HG02981 (cell line): ENCODE measurements around the gene SASH1.

ENCODE experiments used
- ATAC-seq: cut with Tn5 transposase; IDR thresholded peaks from one replicate; pipeline ENCODE4 v1.9.1; 2021; ENCODE audit warnings: mild to moderate bottlenecking, moderate library complexity; ENCODE audit not compliant: unreplicated experiment

Gene SASH1

DNA sequence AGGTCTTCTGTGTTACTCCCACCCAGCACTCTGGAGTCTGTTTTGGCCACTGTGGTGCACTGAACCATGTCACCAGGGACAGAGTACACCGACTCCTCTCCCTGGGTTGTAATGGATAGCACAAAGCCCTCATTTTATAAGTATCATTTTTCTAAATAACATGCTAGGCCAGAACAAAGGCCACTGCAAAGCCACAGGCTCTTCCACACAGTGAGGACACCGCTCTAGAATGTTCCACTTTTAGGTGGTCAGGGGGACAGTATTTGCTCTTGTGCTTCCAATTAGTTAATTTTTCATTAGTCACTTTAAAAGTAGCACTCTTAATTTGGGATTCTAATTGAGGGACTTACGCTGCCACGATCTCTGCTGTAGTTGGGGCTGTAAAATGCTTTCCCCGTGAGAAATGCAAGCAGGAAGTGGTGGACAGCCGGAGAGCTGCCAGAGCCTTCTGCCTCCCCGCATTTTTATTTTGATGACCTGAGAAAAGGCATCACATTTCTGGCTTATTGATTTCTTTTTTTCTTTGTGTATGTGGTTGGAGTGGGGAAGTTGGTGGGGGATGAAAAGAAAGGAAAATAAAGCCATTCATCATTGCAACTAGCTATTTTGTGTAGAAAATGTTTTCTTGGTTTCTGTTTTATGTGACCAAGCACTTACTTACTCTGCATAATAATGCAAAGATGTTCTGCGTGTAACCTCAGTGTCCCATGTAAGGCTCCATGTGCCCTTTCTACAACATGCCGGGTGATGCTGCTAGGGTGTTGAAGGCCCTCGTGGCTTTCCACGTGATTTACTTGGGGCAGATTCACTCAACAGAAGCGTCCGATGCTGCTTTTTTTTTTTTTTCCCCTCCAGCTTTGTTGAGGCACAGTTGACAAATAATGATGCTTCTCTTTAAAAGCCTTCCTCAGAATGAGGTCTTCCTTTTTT is 195.9 kb downstream of the SASH1 start:
- ATAC-seq: no peak

DNA sequence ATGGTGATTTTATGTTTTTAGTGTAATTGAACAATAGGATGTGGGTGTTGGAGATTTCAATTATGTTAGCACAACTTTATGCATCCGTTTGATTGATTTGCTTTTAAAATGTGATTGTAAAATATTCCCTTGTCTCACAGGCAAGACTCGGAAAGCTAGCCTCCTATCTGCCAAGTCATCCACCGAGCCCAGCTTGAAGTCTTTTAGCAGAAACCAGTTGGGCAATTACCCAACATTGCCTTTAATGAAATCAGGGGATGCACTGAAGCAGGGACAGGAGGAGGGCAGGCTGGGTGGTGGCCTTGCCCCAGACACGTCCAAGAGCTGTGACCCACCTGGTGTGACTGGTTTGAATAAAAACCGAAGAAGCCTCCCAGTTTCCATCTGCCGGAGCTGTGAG is 200.9 kb downstream of the SASH1 start:
- no peak for ATAC-seq

DNA sequence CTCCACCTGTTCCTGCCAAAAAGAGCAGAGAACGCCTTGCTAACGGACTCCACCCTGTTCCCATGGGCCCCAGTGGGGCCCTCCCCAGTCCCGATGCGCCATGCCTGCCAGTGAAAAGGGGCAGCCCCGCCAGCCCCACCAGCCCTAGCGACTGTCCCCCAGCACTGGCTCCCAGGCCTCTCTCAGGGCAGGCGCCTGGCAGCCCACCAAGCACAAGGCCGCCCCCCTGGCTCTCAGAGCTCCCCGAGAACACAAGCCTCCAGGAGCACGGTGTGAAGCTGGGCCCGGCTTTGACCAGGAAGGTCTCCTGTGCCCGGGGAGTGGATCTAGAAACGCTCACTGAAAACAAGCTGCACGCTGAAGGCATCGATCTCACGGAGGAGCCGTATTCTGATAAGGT is 201.8 kb downstream of the SASH1 start:
- no peak for ATAC-seq

DNA sequence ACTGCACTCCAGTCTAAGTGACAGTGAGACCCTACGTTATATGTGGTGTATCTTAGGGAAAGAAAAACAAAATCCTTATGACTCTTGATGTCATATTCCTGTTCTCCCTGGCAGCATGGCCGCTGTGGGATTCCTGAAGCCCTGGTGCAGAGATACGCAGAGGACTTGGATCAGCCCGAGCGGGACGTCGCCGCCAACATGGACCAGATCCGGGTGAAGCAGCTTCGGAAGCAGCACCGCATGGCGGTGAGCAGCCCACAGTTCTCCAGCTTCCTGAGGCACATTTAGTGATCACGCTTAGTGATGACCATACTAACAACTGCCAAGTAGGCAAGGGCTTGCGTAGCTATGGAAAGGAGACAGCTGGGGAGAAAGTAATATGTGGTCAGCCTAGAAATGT is 203.3 kb downstream of the SASH1 start:
- ATAC-seq: no peak

DNA sequence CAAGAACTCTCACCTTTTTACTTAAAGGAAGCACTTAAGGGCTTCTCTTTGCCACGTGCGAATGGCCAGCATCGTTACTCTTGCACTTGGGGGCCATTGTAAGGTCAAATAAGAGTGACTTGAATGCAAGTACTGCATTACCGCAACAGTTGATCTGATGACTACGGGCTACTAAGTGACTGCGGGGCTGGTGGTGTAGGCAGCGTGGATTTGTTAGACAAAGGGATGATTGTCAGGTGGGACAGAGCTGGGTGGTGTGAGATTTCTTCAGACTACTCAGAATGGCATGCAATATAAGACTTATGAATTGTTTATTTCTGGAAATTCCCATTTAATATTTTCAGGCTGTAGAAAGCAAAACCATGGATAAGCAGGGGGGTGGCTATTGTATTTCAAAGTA is 204.5 kb downstream of the SASH1 start:
- no peak for ATAC-seq

DNA sequence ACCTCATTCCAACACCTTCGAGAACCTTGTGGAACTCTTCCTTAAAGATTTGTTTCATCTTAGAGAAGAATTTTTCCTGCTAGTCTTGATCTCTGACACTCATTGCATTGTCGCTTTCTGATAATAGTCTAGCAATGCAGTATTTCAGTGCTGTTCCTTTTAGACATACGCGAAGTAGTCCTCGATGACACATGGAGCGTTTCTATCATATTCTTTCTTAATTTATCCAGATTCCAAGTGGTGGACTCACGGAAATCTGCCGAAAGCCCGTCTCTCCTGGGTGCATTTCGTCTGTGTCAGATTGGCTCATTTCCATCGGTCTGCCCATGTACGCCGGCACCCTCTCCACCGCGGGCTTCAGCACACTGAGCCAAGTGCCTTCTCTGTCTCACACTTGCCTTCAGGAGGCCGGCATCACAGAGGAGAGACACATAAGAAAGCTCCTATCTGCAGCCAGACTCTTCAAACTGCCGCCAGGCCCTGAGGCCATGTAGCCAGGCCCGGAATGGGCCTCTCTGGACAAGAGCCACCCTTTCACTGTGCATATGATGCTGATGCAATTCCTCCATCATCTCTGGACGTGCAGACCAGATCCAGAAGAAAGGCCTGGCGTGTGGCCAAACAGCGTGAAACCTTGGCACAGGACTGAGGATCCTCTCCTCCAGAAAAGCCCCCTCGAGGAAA is 205.6 kb downstream of the SASH1 start:
- no peak for ATAC-seq

DNA sequence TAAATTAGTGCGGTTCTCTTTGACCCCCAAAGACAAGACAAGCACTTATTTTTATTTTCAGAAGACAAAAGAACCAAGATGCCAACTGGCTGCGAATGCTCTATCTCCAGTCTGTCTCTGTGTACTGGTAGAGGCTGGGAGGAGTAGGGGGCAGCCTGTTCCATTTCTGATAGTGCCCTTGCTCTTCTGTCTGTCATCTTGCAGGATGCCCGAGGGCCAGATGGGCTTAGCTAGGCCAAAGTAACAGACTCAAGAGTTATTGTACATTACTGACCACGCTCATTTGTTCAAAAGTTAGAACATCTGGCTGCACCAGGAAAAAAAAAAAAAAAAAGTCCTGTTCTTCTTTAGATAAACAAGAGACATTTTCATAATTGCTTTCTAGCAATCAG is 206.1 kb downstream of the SASH1 start:
- no peak for ATAC-seq

DNA sequence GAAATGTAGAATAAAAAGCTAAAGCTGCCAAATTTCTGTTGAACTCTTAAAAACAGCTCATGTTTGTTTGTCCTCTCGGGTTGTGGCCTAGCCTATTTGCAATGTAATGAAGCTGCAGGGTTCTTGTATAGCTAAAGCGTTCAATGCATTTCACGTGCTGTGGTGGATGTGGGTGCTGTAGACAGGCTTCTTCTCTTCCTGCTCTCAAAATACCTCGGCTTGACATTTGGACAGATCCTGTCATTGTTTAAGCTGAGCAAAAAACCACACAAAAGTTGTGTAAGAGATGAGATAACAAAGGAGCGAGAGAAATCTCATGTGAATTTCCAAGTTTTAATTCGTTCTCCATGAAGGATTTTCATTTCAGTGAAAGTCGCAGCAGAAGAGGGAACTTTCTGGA is 207.9 kb downstream of the SASH1 start:
- no peak for ATAC-seq

DNA sequence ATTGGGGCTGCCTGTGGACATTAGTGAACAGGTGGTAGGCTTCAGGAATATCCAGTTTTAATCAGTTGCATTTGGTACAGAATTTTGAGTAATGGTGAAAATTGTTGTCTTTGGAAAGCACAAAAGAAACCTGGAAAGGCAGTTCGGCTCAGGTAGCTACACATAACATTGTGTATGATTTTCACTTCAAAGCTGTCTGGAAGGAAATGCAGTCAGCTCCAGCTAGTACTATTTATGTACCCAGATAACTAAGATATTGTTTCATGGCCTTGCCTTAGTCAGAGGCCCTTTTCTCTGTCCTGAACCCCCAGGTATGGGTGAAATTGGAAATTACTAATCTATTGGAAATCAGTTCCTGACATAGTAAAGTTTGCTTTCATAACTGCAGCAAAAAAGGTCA is 208.6 kb downstream of the SASH1 start:
- ATAC-seq: no peak

DNA sequence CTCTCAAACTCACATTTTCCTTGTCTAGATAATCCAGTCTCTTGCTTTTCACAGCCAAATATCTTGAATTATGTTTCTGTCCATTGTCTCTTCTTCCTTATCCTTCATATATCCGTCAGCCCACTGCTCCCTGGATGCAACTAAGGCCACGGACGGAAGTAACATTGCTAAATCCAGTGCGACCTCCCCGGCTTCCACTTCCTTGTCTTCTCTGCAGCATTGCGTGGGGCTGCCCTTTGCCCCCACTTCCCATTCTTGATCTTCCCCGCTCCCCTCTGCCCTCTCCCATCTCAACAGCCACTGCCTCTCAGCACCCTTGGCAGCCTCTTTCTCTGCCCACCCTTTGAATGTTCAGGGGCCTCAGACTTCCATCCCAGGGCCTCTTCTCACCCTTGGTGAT is 213.8 kb downstream of the SASH1 start:
- no peak for ATAC-seq

DNA sequence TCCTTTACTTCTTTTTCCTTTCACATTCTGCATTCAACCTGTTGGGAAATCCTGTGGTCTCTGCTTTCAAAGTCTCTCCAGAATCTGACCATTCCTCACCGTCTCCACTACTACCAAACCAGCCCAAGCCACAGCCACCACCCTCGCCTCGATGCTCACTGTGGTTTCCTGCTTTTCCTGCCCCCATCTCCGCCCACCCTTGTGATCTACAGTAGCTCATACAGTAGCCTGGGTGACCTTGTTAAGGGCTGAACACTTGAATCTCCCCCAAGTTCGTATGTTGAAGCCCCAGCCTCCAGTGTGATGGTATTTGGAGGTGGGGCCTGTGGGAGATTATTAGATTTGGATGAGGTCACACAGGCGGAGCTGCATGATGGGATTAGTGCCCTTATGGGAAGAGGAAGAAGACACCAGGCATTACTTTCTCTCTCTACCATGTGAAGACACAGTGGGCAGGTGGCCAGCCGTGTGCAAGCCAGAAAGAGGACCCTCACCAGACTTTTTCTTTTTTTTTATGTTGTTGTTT is 215.2 kb downstream of the SASH1 start:
- no peak for ATAC-seq

DNA sequence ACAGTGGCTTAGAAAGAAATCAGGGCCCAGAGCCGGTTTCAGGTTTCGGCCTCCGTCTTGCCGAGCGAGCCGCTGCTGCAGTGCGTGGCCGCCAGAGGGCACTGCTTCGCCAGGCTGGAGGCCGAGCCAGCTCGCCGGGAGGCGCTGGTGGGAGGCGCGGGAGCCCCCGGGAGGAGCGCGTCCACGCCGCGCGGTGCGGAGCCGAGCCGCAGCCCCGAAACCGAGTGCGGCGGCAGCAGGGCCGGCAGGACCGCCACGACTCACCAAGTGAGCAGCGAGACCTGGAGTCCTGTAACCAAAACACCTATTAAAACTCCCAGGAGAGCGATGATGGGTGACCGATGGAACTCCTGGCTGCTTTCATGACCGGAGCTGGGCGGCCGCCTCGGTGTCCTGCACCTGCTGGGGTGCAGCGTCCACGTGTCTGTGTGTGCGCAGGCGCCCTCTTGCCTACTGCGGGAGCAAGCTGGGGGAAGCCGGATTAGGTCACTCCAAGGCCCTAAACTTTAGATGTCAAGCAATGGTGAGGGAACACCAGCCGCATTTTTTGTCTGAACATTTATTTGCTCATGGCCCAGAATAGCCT is 217.3 kb downstream of the SASH1 start:
- ATAC-seq: peak; percentile 79

DNA sequence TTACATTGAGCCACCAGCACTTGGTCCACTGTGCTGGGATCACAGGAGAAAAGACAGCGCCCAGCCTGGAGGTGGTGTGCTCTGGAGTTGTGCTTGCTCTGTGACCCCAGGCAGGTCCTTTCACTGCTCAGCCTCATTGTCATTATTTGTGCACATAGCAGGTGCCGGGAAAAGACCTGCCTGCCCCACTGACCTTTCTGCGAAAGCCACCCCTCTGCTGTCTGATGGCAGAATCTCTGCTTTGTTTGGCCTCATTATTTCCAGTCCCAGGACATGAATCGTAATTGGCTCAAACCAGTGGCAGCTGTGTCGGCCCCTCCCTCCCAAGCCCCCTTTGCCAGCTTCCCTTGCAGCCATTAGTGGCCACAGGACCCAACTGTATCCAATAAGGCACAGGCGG is 219.0 kb downstream of the SASH1 start:
- ATAC-seq: no peak

DNA sequence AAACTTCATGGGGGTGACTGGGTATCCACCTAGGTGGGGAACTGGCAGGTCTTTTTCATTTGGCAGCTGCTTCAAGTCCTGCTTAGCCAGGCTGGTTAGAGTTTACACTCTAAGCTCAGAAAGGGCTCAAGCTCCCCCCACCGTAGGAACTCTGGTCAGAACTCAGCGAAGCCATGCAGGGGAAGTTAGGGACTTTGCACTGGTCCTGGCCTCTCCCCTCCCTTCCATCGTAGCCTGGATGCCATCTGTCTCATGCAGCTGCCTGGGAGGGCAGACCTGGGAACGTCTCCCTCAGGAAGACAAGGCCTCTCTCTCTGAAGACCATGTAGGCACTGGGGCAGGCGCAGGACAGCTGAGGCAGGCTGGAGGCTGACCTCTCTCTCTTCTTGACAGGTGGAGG is 220.4 kb downstream of the SASH1 start:
- ATAC-seq: no peak

DNA sequence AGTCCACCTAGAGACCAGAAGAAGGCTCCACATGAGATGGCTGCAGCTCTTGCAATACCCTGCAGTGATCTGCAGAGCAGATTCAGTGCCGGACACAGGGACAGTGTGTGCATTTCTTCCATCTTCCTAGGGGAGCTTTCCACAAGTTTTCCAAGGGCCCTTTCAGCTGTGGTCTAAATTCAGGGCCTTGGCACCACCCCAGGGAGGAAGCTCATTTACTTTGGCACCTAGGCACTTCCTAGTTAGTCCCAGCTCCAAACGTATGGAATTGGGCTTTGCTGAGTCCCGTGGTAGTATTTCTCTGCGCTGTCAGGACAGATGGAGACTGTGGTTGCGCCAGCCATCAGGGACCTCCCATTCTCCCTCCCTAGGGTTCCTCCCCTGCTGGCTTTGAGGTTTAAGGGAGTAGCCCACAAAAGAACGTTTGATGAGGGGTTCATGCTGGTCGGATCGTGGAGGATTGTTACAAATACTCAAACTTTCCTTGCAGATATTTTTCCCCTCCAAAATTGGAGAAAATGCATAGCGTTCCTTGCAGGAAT is 221.9 kb downstream of the SASH1 start:
- no peak for ATAC-seq

DNA sequence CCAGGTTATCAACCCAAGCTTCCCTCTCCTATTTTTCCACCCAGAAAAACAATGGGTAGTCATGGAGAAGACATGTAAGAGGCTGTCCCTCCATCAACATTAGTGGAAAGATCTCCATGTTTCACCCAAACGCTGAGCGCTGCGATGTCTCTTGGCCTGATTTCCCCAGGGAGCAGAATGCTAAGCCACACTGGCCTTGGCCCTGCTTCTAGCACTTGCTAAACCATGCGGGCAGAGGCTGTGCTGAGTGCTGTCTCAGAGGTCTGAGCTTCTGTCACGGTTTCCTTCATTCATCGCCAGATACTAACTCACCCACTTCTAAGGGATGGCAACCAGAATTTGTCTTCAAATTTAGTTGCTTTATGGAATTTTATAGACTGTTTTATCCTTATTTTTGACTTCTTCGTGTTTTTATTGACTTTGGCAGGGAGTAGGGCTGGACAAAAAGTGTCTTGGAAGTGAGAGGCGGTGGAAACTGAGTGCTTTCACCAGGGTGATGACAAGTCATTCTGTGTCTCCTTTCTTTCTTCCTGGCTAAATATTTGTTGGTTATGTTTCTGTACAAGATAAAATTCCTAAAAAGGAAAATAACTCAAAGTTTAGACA is 222.8 kb downstream of the SASH1 start:
- no peak for ATAC-seq

DNA sequence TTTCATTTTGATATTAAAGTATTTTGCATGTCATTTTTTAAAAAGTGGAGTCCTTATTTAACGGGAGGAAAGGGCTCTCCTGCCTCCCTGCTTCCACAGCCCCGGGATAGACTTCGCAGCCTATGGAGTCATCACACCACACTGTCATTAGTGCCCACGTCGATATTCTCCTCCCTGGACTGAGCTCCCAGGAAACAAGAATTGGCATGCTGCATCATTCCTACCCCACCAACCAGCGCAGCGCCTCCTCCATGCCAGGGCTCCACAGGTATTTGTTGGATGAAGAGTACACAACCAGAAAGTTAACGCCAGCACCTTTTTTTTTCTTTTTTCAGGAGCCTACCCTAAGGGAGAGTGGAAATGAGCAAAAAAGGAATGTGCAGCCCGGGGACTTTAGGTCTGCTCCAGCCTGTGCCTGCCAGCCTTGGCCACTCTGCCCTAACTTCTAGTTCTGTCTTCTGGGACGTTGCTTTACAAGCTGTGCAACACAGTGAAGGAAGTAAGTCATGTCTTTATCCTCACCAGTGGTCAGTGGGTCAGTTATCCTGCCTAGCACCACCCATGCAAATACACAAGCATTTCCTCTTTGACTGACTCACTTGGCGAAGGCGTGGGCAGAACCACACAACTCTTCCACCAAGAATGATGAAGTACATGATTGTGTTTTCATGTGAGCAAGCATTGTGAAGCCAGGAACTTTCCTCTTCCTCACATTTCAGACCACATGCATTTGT is 223.5 kb downstream of the SASH1 start:
- peak; percentile 26 for ATAC-seq

DNA sequence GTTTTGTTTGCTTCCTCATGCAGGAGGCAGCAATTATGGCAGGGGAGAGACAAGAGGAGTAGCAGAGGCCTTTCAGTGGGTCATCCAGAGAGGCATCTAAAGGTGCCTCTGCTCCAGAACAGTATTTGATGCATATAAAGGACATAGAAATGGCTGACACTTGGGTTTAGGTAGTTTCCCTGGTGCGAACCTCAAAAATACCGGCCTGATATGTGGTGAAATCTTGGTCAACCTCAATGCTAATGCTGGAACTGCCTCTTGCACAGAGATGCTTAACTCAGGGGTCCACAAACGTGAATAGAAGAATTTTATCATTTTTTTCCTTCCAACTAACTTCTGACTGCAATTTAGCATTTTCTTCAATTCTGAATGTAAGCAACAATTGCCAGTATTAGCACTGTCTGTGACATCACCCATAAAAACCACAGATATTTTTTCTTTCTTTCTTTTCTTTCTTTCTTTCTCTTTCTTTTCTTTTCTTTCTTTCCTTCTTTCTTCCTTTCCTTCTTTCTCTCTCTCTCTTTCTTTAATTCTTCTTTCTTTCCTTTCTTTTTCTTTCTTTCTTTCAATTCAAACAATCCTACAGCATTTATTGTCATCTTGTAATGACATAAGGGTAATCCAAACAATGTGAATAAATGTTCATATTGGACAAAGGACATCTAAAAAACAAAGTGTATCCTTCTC is 224.2 kb downstream of the SASH1 start:
- peak; percentile 65 for ATAC-seq

DNA sequence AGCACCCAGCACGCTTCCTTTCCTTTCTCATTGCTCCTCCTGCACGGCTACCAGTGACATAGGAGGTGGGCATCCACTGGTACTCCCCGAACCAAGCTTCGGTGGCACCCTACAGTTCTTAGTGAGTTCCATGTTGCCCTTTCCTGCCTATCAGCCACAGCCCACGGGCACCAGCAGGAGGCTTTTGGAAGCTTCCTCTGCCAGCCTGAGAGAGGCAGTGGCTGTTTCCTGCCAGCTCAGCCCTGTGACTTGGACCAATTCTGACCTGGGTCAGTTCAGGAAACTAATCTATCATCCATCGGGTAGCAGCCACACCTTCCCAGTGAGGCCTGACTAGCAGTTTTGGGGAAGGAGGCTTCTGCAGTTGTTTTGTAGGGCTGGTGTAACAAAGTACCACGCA is 227.8 kb downstream of the SASH1 start:
- ATAC-seq: no peak
